H1 (cell line): ENCODE measurements around the gene IMP3. TPM values are rescaled to one million over a fixed set of nuclear protein-coding genes. Genes with fewer than 3 reads are reported as not detected.

Experiments
- CTCF ChIA-PET: fragments of 300-600 bp; sonication (Branson Sonifier 250); formaldehyde crosslinking; loops from one replicate; lab custom pipeline; 2021; ENCODE audit not compliant: partially characterized antibody; lab: Charles Lee
- POLR2A ChIA-PET: fragments of 300-600 bp; sonication (Branson Sonifier 250); formaldehyde crosslinking; loops from one replicate; lab custom pipeline; 2021; ENCODE audit warnings: inconsistent platforms; ENCODE audit not compliant: partially characterized antibody; lab: Charles Lee
- DNase-seq, 2 experiments: peaks; one replicate each; pipeline versions ENCODE4 v3.0.0 to v3.0.0-alpha.2; 2010 to 2022; ENCODE audit warnings: low spot score in 2 of 2, low read depth in 1 of 2, mixed read lengths in 1 of 2
- FAIRE-seq: peaks from 2 replicates; lab custom pipeline; 2011; peaks lifted over from hg19 to GRCh38; lab: Jason Lieb, UNC
- H2AFZ ChIP-seq: 2 replicates; pipeline ENCODE4 v1.8.1; 2012; ENCODE audit warnings: low read length, inconsistent platforms
- H2AK5ac ChIP-seq: 2 replicates; pipeline ENCODE4 v1.6.1; 2013; ENCODE audit warnings: low read depth, low read length
- H2BK120ac ChIP-seq: replicated peaks from 2 replicates; pipeline ENCODE3; 2013; ENCODE audit warnings: low read depth, low read length, inconsistent platforms
- H2BK12ac ChIP-seq: 2 replicates; pipeline ENCODE4 v1.6.1; 2013; ENCODE audit warnings: low read depth, low read length
- H2BK15ac ChIP-seq: 2 replicates; pipeline ENCODE4 v1.6.1; 2013; ENCODE audit warnings: low read length
- H2BK20ac ChIP-seq: 2 replicates; pipeline ENCODE4 v1.6.1; 2013; ENCODE audit warnings: low read length
- H2BK5ac ChIP-seq: 2 replicates; pipeline ENCODE4 v1.6.1; 2013; ENCODE audit warnings: low read depth, low read length
- H3K14ac ChIP-seq: 2 replicates; pipeline ENCODE4 v1.6.1; 2013; ENCODE audit warnings: inconsistent platforms; ENCODE audit not compliant: insufficient read length
- H3K18ac ChIP-seq: 2 replicates; pipeline ENCODE4 v1.6.1; 2013; ENCODE audit warnings: low read length; ENCODE audit errors: extremely low read depth
- H3K23ac ChIP-seq: 2 replicates; pipeline ENCODE4 v1.6.1; 2013; ENCODE audit warnings: inconsistent platforms; ENCODE audit not compliant: insufficient read length
- H3K23me2 ChIP-seq: 2 replicates; pipeline ENCODE4 v1.6.1; 2013; ENCODE audit warnings: low read depth, low read length
- H3K27ac ChIP-seq: 2 replicates; pipeline ENCODE4 v1.6.1; 2011; ENCODE audit warnings: low read depth, low read length, inconsistent platforms
- H3K27me3 ChIP-seq, 4 experiments: replicated peaks in 1 of 4; 1 replicate in 1 of 4; 2 replicates in 3 of 4; pipeline versions ENCODE4 v1.6.1 to v1.8.1; 2011 to 2013; ENCODE audit warnings: low read length in 3 of 4, mild to moderate bottlenecking in 3 of 4, inconsistent platforms in 2 of 4, mixed read lengths in 2 of 4, moderate library complexity in 1 of 4; ENCODE audit not compliant: control insufficient read depth in 3 of 4, insufficient read depth in 3 of 4; ENCODE audit errors: extremely low read depth in 1 of 4
- H3K36me3 ChIP-seq, 4 experiments: 2 replicates each; pipeline versions ENCODE4 v1.6.1 to v1.8.1; 2011 to 2013; ENCODE audit warnings: mild to moderate bottlenecking in 4 of 4, low read length in 3 of 4, moderate library complexity in 2 of 4, control low read depth in 1 of 4, inconsistent platforms in 1 of 4; ENCODE audit not compliant: insufficient read depth in 4 of 4, control insufficient read depth in 2 of 4
- H3K4ac ChIP-seq: replicated peaks from 2 replicates; pipeline ENCODE3; 2013; ENCODE audit warnings: low read length, low read depth, mixed read lengths, inconsistent platforms; ENCODE audit not compliant: insufficient read length
- H3K4me1 ChIP-seq, 4 experiments: replicated peaks in 1 of 4; 1 replicate in 1 of 4; 2 replicates in 3 of 4; pipeline versions ENCODE4 v1.6.1 to v1.8.1; 2011 to 2013; ENCODE audit warnings: low read length in 3 of 4, inconsistent platforms in 2 of 4, mixed read lengths in 1 of 4; ENCODE audit not compliant: insufficient read depth in 4 of 4, control insufficient read depth in 3 of 4
- H3K4me2 ChIP-seq, 2 experiments: 2 replicates each; pipeline versions ENCODE4 v1.6.1 to v1.8.1; 2011 to 2013; ENCODE audit warnings: low read depth in 2 of 2, low read length in 2 of 2, control low read depth in 1 of 2, inconsistent platforms in 1 of 2, mild to moderate bottlenecking in 1 of 2; ENCODE audit not compliant: insufficient read depth in 1 of 2
- H3K4me3 ChIP-seq, 4 experiments: fragments of 200-600, 300-600 bp in 1 of 4; sonication (generic), shearing (Covaris generic), sonication (Bioruptor Twin) in 1 of 4; 2 replicates each; pipeline versions ENCODE4 v1.5.1 to v1.8.1; 2011 to 2016; ENCODE audit warnings: low read length in 4 of 4, low read depth in 3 of 4, control low read depth in 2 of 4, inconsistent platforms in 2 of 4, mild to moderate bottlenecking in 2 of 4, mixed read lengths in 1 of 4, moderate library complexity in 1 of 4; ENCODE audit not compliant: insufficient read depth in 2 of 4; ENCODE audit errors: extremely low read depth in 1 of 4
- H3K56ac ChIP-seq: replicated peaks from 2 replicates; pipeline ENCODE3; 2013; ENCODE audit warnings: low read depth, mild to moderate bottlenecking, mixed read lengths, low read length, inconsistent platforms; ENCODE audit not compliant: insufficient read length
- H3K79me1 ChIP-seq: 2 replicates; pipeline ENCODE4 v1.6.1; 2013; ENCODE audit warnings: low read depth, low read length, control low read depth
- H3K79me2 ChIP-seq, 2 experiments: 2 replicates each; pipeline versions ENCODE4 v1.6.1 to v1.8.1; 2012 to 2013; ENCODE audit warnings: low read length in 2 of 2, mild to moderate bottlenecking in 2 of 2, inconsistent platforms in 1 of 2; ENCODE audit not compliant: insufficient read depth in 2 of 2, control insufficient read depth in 1 of 2
- H3K9ac ChIP-seq, 4 experiments: replicated peaks in 1 of 4; 1 replicate in 1 of 4; 2 replicates in 3 of 4; pipeline versions ENCODE4 v1.6.1 to v1.8.1; 2011 to 2013; ENCODE audit warnings: low read depth in 3 of 4, low read length in 3 of 4, control low read depth in 2 of 4, mild to moderate bottlenecking in 2 of 4, moderate library complexity in 2 of 4, inconsistent platforms in 1 of 4; ENCODE audit errors: extremely low read depth in 1 of 4
- H3K9me3 ChIP-seq, 2 experiments: 2 replicates each; pipeline versions ENCODE4 v1.6.1 to v1.8.1; 2012 to 2013; ENCODE audit warnings: mild to moderate bottlenecking in 2 of 2, moderate library complexity in 2 of 2, control low read depth in 1 of 2, inconsistent platforms in 1 of 2, low read depth in 1 of 2, low read length in 1 of 2, mixed read lengths in 1 of 2; ENCODE audit not compliant: insufficient read depth in 2 of 2
- H4K20me1 ChIP-seq, 2 experiments: replicated peaks in 1 of 2; 2 replicates each; pipeline versions ENCODE3 to v1.8.1; 2011 to 2013; ENCODE audit warnings: inconsistent platforms in 2 of 2, low read length in 2 of 2, mild to moderate bottlenecking in 1 of 2; ENCODE audit not compliant: insufficient read depth in 2 of 2, control insufficient read depth in 1 of 2
- H4K5ac ChIP-seq: 2 replicates; pipeline ENCODE4 v1.6.1; 2013; ENCODE audit warnings: low read length, low read depth, mixed read lengths, inconsistent platforms; ENCODE audit not compliant: insufficient read length
- H4K8ac ChIP-seq: 2 replicates; pipeline ENCODE4 v1.8.0; 2013; ENCODE audit warnings: mild to moderate bottlenecking, moderate library complexity, low read length, inconsistent platforms; ENCODE audit not compliant: insufficient read depth; ENCODE audit errors: extremely low read depth
- H4K91ac ChIP-seq: replicated peaks from 2 replicates; pipeline ENCODE3; 2013; ENCODE audit warnings: low read length, mixed read lengths, inconsistent platforms; ENCODE audit not compliant: insufficient read length
- CBX8 ChIP-seq: fragments of 300-800, 300-1000 bp; sonication (generic); IDR thresholded peaks from 2 replicates; pipeline ENCODE4 v1.7.1; 2016; ENCODE audit warnings: low read depth, low read length, borderline replicate concordance
- CTBP2 ChIP-seq: IDR thresholded peaks from 2 replicates; pipeline ENCODE4 v1.7.0; 2011; ENCODE audit warnings: borderline replicate concordance, mild to moderate bottlenecking, moderate library complexity, mixed read lengths, low read length; ENCODE audit not compliant: insufficient read depth, insufficient read length
- CTCF ChIP-seq, 3 experiments: IDR thresholded peaks; 1 replicate in 2 of 3; 2 replicates in 1 of 3; pipeline versions ENCODE4 v1.5.1 to v1.6.1; 2011; ENCODE audit warnings: low read length in 3 of 3, mild to moderate bottlenecking in 3 of 3, inconsistent platforms in 2 of 3, low read depth in 1 of 3, moderate library complexity in 1 of 3; ENCODE audit not compliant: insufficient read depth in 1 of 3; ENCODE audit errors: control extremely low read depth in 1 of 3
- HDAC2 ChIP-seq, 2 experiments: fragments of 300-600 bp in 1 of 2; sonication (generic) in 1 of 2; IDR thresholded peaks; 2 replicates each; pipeline ENCODE4 v1.6.1; 2011 to 2012; ENCODE audit warnings: low read depth in 2 of 2, low read length in 2 of 2, mild to moderate bottlenecking in 2 of 2, moderate library complexity in 2 of 2, borderline replicate concordance in 1 of 2, inconsistent platforms in 1 of 2
- KDM4A ChIP-seq: IDR thresholded peaks from one replicate; pipeline ENCODE4 v1.7.1; 2012; ENCODE audit warnings: low read depth, mild to moderate bottlenecking, moderate library complexity, low read length, inconsistent platforms; ENCODE audit not compliant: severe bottlenecking
- RBBP5 ChIP-seq: IDR thresholded peaks from 2 replicates; pipeline ENCODE4 v1.7.1; 2012; ENCODE audit warnings: low read depth, mild to moderate bottlenecking, inconsistent platforms, low read length, moderate library complexity, borderline replicate concordance
- RNF2 ChIP-seq: fragments of 200-900, 300-1000 bp; sonication (generic); IDR thresholded peaks from 2 replicates; pipeline ENCODE4 v1.7.1; 2016; ENCODE audit warnings: borderline replicate concordance, low read depth, mild to moderate bottlenecking, antibody characterized with exemption, low read length; ENCODE audit not compliant: poor library complexity, severe bottlenecking; ENCODE audit errors: missing control alignments
- WGBS, 2 experiments: shearing (Covaris generic) in 1 of 2; methylation state at CpG; one replicate each; pipeline versions ENCODE4 v1.1.6 to v1.1.7; 2013 to 2015; ENCODE audit warnings: low lambda C conversion rate in 2 of 2, mixed read lengths in 2 of 2, inconsistent platforms in 1 of 2, low coverage in 1 of 2, missing lambda C conversion rate in 1 of 2; ENCODE audit not compliant: insufficient replicate concordance in 2 of 2, insufficient coverage in 1 of 2, insufficient read length in 1 of 2; ENCODE audit errors: extremely low coverage in 1 of 2, missing lambda C conversion rate in 1 of 2; 5-methylcytosine and 5-hydroxymethylcytosine counted together
- polyA plus RNA-seq, 7 experiments: library from polyadenylated mRNA; depleted of rRNA in 3 of 7; stranded (reverse) in 5 of 7; unstranded in 2 of 7; fragments of >200 nt in 5 of 7; fragments of 200-250 nt in 2 of 7; gene quantifications; 1 replicate in 5 of 7; 2 replicates in 1 of 7; 4 replicates in 1 of 7; pipeline versions ENCODE4 v1.2.1 to v1.2.3, GENCODE V29; 2011 to 2013; ENCODE audit warnings: missing spikeins in 2 of 7, mixed read lengths in 2 of 7
- total RNA-seq: library from RNA; stranded (reverse); fragmentation: NEBNext Ultra II Directional; extraction: Animal tissue kit (Norgen Biotek cat#: 25700); gene quantifications from 2 replicates; pipeline ENCODE4 v1.2.1, GENCODE V29; 2021

The IMP3 gene
- total and polyA plus RNA-seq, 2 of the 8 experiments (the other 6 are each of a cell fraction or from before 2014, with no cell fraction given) = 114 to 273 TPM

GRCh38 chr15:75680007-75680789, 40.2 kb upstream of the IMP3 start:
- Histone ChIP-seq H3K4me3 (no peak overlapping the region), H3K23me2 (no peaks in the 10 kb centered on the region; the same call in 1 of the 2 replicates), H3K56ac (no peak overlapping the region), H2AK5ac (no peak overlapping the region), H2BK120ac (no peak overlapping the region), H2BK5ac (peak overlapping the region; percentile 18; the same call in 1 of the 2 replicates), H3K23ac (no peak overlapping the region), H2BK20ac (no peak overlapping the region), H2AFZ (no peak overlapping the region), H3K79me2 (no peaks in the 10 kb centered on the region), H3K14ac (no peak overlapping the region), H4K8ac (no peak overlapping the region; the same call in 1 of the 2 replicates), H2BK12ac (no peak overlapping the region), H2BK15ac (no peak overlapping the region; the same call in 1 of the 2 replicates), H3K18ac (no peak overlapping the region), H4K5ac (no peak overlapping the region), H3K4ac (no peak overlapping the region), H3K36me3 (no peaks in the 10 kb centered on the region), H3K27ac (no peak overlapping the region; the same call in 1 of the 2 replicates), H4K20me1 (no peaks in the 10 kb centered on the region), H3K79me1 (no peaks in the 10 kb centered on the region), H3K4me2 (no peak overlapping the region; a peak in 1 of 4 replicates), H3K9ac (no peak overlapping the region), H4K91ac (no peak overlapping the region), H3K27me3 (no peaks in the 10 kb centered on the region), H3K4me1 (peaks cover 0 to 18% (median 3%) of the 10 kb centered on the region in 4 experiments; a peak in 4 of 7 replicates), H3K9me3 (no peaks in the 10 kb centered on the region)
- FAIRE-seq = no peak
- POLR2A ChIA-PET = interaction anchor here (1.0 to 2.2 kb wide), 6 partner anchors 10 to 228 kb away, joined by 3 to 11 read pairs (median 3); partner anchors contain the start of genes IMP3, SIN3A and SNX33
- DNase-seq = no peak
- 77% methylated on average over 11 of the region's 11 CpGs; no CpG with 5 or more reads in 1 of the 2 experiments for WGBS, 2 experiments
- CTCF ChIA-PET = interaction anchor here (0.5 to 6.8 kb wide), 8 partner anchors 10 to 249 kb away, joined by 3 to 60 read pairs (median 4); no protein-coding TSS in a partner anchor
- TF ChIP-seq HDAC2 (IDR thresholded peaks at IDR 0.05; ENCODE audit: borderline replicate concordance in 1 of 2, low read depth in 2 of 2, low read length in 2 of 2) (no peak), CTBP2 (no peak), KDM4A (no peak), RNF2 (no peak), CTCF (IDR thresholded peaks at IDR 0.05; ENCODE audit: control extremely low read depth in 1 of 3, insufficient read depth in 1 of 3, low read depth in 1 of 3, low read length in 3 of 3) (no peak), CBX8 (no peak), RBBP5 (no peak)
